Measurements from ENCODE around the gene BTBD9. TPM values are rescaled to one million over a fixed set of nuclear protein-coding genes. Genes with fewer than 3 reads are reported as not detected.

BTBD9 gene
- total and polyA plus RNA-seq, 2 donors (not counting 1 experiment from before 2014, with no cell fraction given): 4.1 to 48.9 TPM

- Histone ChIP-seq H3K4me1 (ENCODE audit: control insufficient read depth in 2 of 2, insufficient read depth in 2 of 2, low read length in 2 of 2) (no peaks in the 10 kb centered on the region), H3K27me3 (replicated peaks in 1 of 4; ENCODE audit: control extremely low read depth in 1 of 4, control insufficient read depth in 3 of 4, insufficient read depth in 4 of 4, low read length in 3 of 4) (no peaks in the 10 kb centered on the region), H3K36me3 (replicated peaks in 1 of 2; ENCODE audit: control extremely low read depth in 1 of 2, control insufficient read depth in 1 of 2, extremely low read depth in 1 of 2, insufficient read depth in 2 of 2, low read length in 1 of 2) (peaks cover 0 to 11% of the 10 kb centered on the region in 2 experiments), H3K79me2 (ENCODE audit: control insufficient read depth, insufficient read depth, low read length) (no peaks in the 10 kb centered on the region), H3K4me3 (ENCODE audit: control extremely low read depth in 1 of 5, extremely low read depth in 1 of 5, insufficient read depth in 1 of 5, low read depth in 2 of 5, low read length in 4 of 5) (no peak overlapping the region), H3K27ac (ENCODE audit: low read length in 2 of 2) (no peak overlapping the region), H3K4me2 (replicated peaks; ENCODE audit: low read depth, low read length, poor library complexity, severe bottlenecking) (no peak overlapping the region), H3K9ac (ENCODE audit: low read length) (no peak overlapping the region), H4K20me1 (ENCODE audit: control insufficient read depth, insufficient read depth, low read length, poor library complexity, severe bottlenecking) (no peaks in the 10 kb centered on the region), H3K9me3 (ENCODE audit: control extremely low read depth in 1 of 3, control insufficient read depth in 2 of 3, insufficient read depth in 1 of 3, low read length in 2 of 3) (no peaks in the 10 kb centered on the region), H2AFZ (ENCODE audit: insufficient read depth, low read depth, low read length, poor library complexity, severe bottlenecking) (no peak overlapping the region)
- DNase-seq (no peak), ATAC-seq (ENCODE audit: low read depth) (no peak)
- 100% methylated on average over 3 of the region's 5 CpGs for WGBS (ENCODE audit: insufficient coverage)
- no peaks in the 10 kb centered on the region for H3K4me1 Mint-ChIP-seq
- no peaks in the 10 kb centered on the region for H3K27me3 Mint-ChIP-seq
- H3K4me3 Mint-ChIP-seq: no peak overlapping the region
- H3K27ac Mint-ChIP-seq: no peak overlapping the region
- no peaks in the 10 kb centered on the region for H3K9me3 Mint-ChIP-seq (ENCODE audit: insufficient read depth)
- TF ChIP-seq CTCF (IDR thresholded peaks at IDR 0.05) (no peak), EZH2 (IDR thresholded peaks at IDR 0.05; ENCODE audit: borderline replicate concordance, insufficient read depth, low read depth, low read length, poor library complexity, severe bottlenecking) (no peak)
- POLR2A ChIA-PET: no interaction called here
- intact Hi-C loops (cut with micrococcal nuclease): no loop called here
- CTCF ChIA-PET: no interaction called here
These were observed 293.2 kb downstream of the BTBD9 start for GRCh38 chr6:38346291-38347079.

- Mint-ChIP-seq H3K4me3 (no peak overlapping the region), H3K9me3 (ENCODE audit: insufficient read depth) (no peaks in the 10 kb centered on the region), H3K27me3 (no peaks in the 10 kb centered on the region), H3K27ac (no peak overlapping the region), H3K4me1 (no peaks in the 10 kb centered on the region)
- H3K27ac ChIP-seq (ENCODE audit: low read length in 2 of 2): no peak overlapping the region
- H3K36me3 ChIP-seq (replicated peaks in 1 of 2; ENCODE audit: control extremely low read depth in 1 of 2, control insufficient read depth in 1 of 2, extremely low read depth in 1 of 2, insufficient read depth in 2 of 2, low read length in 1 of 2): peaks cover 0 to 11% of the 10 kb centered on the region in 2 experiments
- no peaks in the 10 kb centered on the region for H4K20me1 ChIP-seq (ENCODE audit: control insufficient read depth, insufficient read depth, low read length, poor library complexity, severe bottlenecking)
- no peak overlapping the region for H3K4me3 ChIP-seq (ENCODE audit: control extremely low read depth in 1 of 5, extremely low read depth in 1 of 5, insufficient read depth in 1 of 5, low read depth in 2 of 5, low read length in 4 of 5)
- ChIA-PET POLR2A (no interaction called here), CTCF (no interaction called here)
- H3K4me2 ChIP-seq (replicated peaks; ENCODE audit: low read depth, low read length, poor library complexity, severe bottlenecking): no peak overlapping the region
- DNase-seq: no peak
- no peak overlapping the region for H2AFZ ChIP-seq (ENCODE audit: insufficient read depth, low read depth, low read length, poor library complexity, severe bottlenecking)
- intact Hi-C loops (cut with micrococcal nuclease): no loop called here
- no peaks in the 10 kb centered on the region for H3K27me3 ChIP-seq (replicated peaks in 1 of 4; ENCODE audit: control extremely low read depth in 1 of 4, control insufficient read depth in 3 of 4, insufficient read depth in 4 of 4, low read length in 3 of 4)
- 83% methylated on average over 4 of the region's 5 CpGs for WGBS (ENCODE audit: insufficient coverage)
- no peak for ATAC-seq (ENCODE audit: low read depth)
- no peaks in the 10 kb centered on the region for H3K4me1 ChIP-seq (ENCODE audit: control insufficient read depth in 2 of 2, insufficient read depth in 2 of 2, low read length in 2 of 2)
- no peaks in the 10 kb centered on the region for H3K79me2 ChIP-seq (ENCODE audit: control insufficient read depth, insufficient read depth, low read length)
- H3K9ac ChIP-seq (ENCODE audit: low read length): no peak overlapping the region
- H3K9me3 ChIP-seq (ENCODE audit: control extremely low read depth in 1 of 3, control insufficient read depth in 2 of 3, insufficient read depth in 1 of 3, low read length in 2 of 3): no peaks in the 10 kb centered on the region
- TF ChIP-seq EZH2 (IDR thresholded peaks at IDR 0.05; ENCODE audit: borderline replicate concordance, insufficient read depth, low read depth, low read length, poor library complexity, severe bottlenecking) (no peak), CTCF (IDR thresholded peaks at IDR 0.05) (no peak)
These were observed 294.1 kb downstream of the BTBD9 start for GRCh38 chr6:38345586-38345985.

Measured in B cell (primary cell).